ENCODE measurements around the gene GLRX. TPM values are rescaled to one million over a fixed set of nuclear protein-coding genes. Genes with fewer than 3 reads are reported as not detected.

The GLRX gene
- total and polyA plus RNA-seq, 2 of the 13 experiments (the other 11 are each of a cell fraction or from before 2014, with no cell fraction given) = 63.8 to 499 TPM

- TF ChIP-seq ATF2 (CRISPR knock-in tag; IDR thresholded peaks at IDR 0.05) = peak; percentile 97
- TF ChIP-seq TOE1 (CRISPR knock-in tag; IDR thresholded peaks at IDR 0.05) = no peak
- TF ChIP-seq ZNF124 (CRISPR knock-in tag; IDR thresholded peaks at IDR 0.05) = peak; percentile 61; the same call in 1 of the 2 replicates
- peak; percentile 52 for TF ChIP-seq RBFOX2 (IDR thresholded peaks at IDR 0.05; ENCODE audit: low read depth, low read length)
- no peak for TF ChIP-seq NFE2 (CRISPR knock-in tag; IDR thresholded peaks at IDR 0.05)
- no peak for TF ChIP-seq ZBTB49 (CRISPR knock-in tag; IDR thresholded peaks at IDR 0.05; ENCODE audit: borderline replicate concordance)
- no peak for TF ChIP-seq ZNF235 (CRISPR knock-in tag; IDR thresholded peaks at IDR 0.05; ENCODE audit: borderline replicate concordance)
- TF ChIP-seq THYN1 (CRISPR knock-in tag; IDR thresholded peaks at IDR 0.05; ENCODE audit: borderline replicate concordance, low read depth) = no peak
- TF ChIP-seq ZNF747 (CRISPR knock-in tag; IDR thresholded peaks at IDR 0.05; ENCODE audit: borderline replicate concordance) = peak; percentile 23; the same call in 1 of the 2 replicates
- TF ChIP-seq, protein P1, sequence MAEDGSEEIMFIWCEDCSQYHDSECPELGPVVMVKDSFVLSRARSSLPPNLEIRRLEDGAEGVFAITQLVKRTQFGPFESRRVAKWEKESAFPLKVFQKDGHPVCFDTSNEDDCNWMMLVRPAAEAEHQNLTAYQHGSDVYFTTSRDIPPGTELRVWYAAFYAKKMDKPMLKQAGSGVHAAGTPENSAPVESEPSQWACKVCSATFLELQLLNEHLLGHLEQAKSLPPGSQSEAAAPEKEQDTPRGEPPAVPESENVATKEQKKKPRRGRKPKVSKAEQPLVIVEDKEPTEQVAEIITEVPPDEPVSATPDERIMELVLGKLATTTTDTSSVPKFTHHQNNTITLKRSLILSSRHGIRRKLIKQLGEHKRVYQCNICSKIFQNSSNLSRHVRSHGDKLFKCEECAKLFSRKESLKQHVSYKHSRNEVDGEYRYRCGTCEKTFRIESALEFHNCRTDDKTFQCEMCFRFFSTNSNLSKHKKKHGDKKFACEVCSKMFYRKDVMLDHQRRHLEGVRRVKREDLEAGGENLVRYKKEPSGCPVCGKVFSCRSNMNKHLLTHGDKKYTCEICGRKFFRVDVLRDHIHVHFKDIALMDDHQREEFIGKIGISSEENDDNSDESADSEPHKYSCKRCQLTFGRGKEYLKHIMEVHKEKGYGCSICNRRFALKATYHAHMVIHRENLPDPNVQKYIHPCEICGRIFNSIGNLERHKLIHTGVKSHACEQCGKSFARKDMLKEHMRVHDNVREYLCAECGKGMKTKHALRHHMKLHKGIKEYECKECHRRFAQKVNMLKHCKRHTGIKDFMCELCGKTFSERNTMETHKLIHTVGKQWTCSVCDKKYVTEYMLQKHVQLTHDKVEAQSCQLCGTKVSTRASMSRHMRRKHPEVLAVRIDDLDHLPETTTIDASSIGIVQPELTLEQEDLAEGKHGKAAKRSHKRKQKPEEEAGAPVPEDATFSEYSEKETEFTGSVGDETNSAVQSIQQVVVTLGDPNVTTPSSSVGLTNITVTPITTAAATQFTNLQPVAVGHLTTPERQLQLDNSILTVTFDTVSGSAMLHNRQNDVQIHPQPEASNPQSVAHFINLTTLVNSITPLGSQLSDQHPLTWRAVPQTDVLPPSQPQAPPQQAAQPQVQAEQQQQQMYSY (CRISPR knock-in tag; IDR thresholded peaks at IDR 0.05) = no peak
- TF ChIP-seq ZNF234 (CRISPR knock-in tag; conservative IDR thresholded peaks at IDR 0.05) = no peak
- no peak for TF ChIP-seq NRL (CRISPR knock-in tag; IDR thresholded peaks at IDR 0.05; ENCODE audit: borderline replicate concordance)
Observed at GRCh38 chr5:95826949-95827891, 4.7 kb upstream of the GLRX start (continued).

Data from HepG2 (cell line).